ENCODE results near the gene CRLF1.

Gene CRLF1

DNA sequence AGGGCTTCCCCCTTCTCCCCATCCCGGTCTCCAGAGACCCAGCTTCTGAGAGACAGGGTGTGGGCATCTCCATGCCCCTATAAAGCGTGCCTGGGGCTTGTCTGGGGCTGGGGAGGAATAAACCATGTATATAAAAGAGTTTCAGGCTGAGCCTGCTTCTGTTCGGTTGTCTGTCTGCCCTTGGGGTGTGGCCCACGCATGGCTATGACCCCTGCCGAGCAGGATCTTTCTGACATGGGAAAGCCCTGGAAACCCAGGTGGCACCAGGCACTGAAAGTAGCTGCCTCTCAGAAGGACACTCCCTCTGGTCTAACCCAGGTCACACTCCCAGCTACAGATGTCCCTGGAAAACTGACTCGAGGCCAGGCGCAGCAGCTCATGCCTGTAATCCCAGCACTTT, 14.3 kb upstream of the CRLF1 start:
- Histone ChIP-seq H3K9me3 (ENCODE audit: control insufficient read depth, insufficient read depth, low read depth, low read length) (no peaks in the 10 kb centered on the region), H3K4me1 (ENCODE audit: control insufficient read depth, insufficient read depth, low read length) (no peaks in the 10 kb centered on the region), H3K27ac (ENCODE audit: extremely low read depth, low read depth, low read length) (no peak overlapping the region), H3K36me3 (ENCODE audit: control insufficient read depth in 2 of 2, insufficient read depth in 1 of 2, low read length in 2 of 2) (no peaks in the 10 kb centered on the region), H3K4me3 (ENCODE audit: low read depth, low read length) (no peak overlapping the region)
- no peak for TF ChIP-seq ZNF623 (tag by site-specific recombination; IDR thresholded peaks at IDR 0.05)
- no peak for TF ChIP-seq ZNF23 (tag by site-specific recombination; IDR thresholded peaks at IDR 0.05; ENCODE audit: borderline replicate concordance)
- TF ChIP-seq ZNF394 (tag by site-specific recombination; IDR thresholded peaks at IDR 0.05; ENCODE audit: borderline replicate concordance): no peak
- no peak for TF ChIP-seq ZNF266 (tag by site-specific recombination; IDR thresholded peaks at IDR 0.05; ENCODE audit: low read depth)
- TF ChIP-seq, protein P1, sequence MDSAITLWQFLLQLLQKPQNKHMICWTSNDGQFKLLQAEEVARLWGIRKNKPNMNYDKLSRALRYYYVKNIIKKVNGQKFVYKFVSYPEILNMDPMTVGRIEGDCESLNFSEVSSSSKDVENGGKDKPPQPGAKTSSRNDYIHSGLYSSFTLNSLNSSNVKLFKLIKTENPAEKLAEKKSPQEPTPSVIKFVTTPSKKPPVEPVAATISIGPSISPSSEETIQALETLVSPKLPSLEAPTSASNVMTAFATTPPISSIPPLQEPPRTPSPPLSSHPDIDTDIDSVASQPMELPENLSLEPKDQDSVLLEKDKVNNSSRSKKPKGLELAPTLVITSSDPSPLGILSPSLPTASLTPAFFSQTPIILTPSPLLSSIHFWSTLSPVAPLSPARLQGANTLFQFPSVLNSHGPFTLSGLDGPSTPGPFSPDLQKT (IDR thresholded peaks at IDR 0.05; ENCODE audit: borderline replicate concordance, low read depth, low read length): no peak
- TF ChIP-seq KLF8 (tag by site-specific recombination; IDR thresholded peaks at IDR 0.05): no peak
- TF ChIP-seq, protein P2, sequence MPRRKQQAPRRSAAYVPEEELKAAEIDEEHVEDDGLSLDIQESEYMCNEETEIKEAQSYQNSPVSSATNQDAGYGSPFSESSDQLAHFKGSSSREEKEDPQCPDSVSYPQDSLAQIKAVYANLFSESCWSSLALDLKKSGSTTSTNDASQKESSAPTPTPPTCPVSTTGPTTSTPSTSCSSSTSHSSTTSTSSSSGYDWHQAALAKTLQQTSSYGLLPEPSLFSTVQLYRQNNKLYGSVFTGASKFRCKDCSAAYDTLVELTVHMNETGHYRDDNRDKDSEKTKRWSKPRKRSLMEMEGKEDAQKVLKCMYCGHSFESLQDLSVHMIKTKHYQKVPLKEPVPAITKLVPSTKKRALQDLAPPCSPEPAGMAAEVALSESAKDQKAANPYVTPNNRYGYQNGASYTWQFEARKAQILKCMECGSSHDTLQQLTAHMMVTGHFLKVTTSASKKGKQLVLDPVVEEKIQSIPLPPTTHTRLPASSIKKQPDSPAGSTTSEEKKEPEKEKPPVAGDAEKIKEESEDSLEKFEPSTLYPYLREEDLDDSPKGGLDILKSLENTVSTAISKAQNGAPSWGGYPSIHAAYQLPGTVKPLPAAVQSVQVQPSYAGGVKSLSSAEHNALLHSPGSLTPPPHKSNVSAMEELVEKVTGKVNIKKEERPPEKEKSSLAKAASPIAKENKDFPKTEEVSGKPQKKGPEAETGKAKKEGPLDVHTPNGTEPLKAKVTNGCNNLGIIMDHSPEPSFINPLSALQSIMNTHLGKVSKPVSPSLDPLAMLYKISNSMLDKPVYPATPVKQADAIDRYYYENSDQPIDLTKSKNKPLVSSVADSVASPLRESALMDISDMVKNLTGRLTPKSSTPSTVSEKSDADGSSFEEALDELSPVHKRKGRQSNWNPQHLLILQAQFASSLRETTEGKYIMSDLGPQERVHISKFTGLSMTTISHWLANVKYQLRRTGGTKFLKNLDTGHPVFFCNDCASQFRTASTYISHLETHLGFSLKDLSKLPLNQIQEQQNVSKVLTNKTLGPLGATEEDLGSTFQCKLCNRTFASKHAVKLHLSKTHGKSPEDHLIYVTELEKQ (tag by site-specific recombination; IDR thresholded peaks at IDR 0.05; ENCODE audit: borderline replicate concordance): no peak
- no peak for TF ChIP-seq ZNF24 (tag by site-specific recombination; IDR thresholded peaks at IDR 0.05)
- TF ChIP-seq ZFP37 (tag by site-specific recombination; IDR thresholded peaks at IDR 0.05): no peak
- TF ChIP-seq ZNF544 (tag by site-specific recombination; IDR thresholded peaks at IDR 0.05): no peak
- TF ChIP-seq EGR2 (tag by site-specific recombination; IDR thresholded peaks at IDR 0.05; ENCODE audit: low read depth): no peak
- TF ChIP-seq, protein P3, sequence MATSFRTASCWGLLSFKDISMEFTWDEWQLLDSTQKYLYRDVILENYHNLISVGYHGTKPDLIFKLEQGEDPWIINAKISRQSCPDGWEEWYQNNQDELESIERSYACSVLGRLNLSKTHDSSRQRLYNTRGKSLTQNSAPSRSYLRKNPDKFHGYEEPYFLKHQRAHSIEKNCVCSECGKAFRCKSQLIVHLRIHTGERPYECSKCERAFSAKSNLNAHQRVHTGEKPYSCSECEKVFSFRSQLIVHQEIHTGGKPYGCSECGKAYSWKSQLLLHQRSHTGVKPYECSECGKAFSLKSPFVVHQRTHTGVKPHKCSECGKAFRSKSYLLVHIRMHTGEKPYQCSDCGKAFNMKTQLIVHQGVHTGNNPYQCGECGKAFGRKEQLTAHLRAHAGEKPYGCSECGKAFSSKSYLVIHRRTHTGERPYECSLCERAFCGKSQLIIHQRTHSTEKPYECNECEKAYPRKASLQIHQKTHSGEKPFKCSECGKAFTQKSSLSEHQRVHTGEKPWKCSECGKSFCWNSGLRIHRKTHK (tag by site-specific recombination; IDR thresholded peaks at IDR 0.05): no peak
- TF ChIP-seq TCF7L2 (IDR thresholded peaks at IDR 0.05; ENCODE audit: borderline replicate concordance, low read depth, low read length): no peak
- no peak for TF ChIP-seq ZNF670 (tag by site-specific recombination; IDR thresholded peaks at IDR 0.05; ENCODE audit: low read depth)
- TF ChIP-seq ZNF184 (tag by site-specific recombination; IDR thresholded peaks at IDR 0.05): no peak
- TF ChIP-seq, protein P4, sequence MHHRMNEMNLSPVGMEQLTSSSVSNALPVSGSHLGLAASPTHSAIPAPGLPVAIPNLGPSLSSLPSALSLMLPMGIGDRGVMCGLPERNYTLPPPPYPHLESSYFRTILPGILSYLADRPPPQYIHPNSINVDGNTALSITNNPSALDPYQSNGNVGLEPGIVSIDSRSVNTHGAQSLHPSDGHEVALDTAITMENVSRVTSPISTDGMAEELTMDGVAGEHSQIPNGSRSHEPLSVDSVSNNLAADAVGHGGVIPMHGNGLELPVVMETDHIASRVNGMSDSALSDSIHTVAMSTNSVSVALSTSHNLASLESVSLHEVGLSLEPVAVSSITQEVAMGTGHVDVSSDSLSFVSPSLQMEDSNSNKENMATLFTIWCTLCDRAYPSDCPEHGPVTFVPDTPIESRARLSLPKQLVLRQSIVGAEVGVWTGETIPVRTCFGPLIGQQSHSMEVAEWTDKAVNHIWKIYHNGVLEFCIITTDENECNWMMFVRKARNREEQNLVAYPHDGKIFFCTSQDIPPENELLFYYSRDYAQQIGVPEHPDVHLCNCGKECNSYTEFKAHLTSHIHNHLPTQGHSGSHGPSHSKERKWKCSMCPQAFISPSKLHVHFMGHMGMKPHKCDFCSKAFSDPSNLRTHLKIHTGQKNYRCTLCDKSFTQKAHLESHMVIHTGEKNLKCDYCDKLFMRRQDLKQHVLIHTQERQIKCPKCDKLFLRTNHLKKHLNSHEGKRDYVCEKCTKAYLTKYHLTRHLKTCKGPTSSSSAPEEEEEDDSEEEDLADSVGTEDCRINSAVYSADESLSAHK (tag by site-specific recombination; IDR thresholded peaks at IDR 0.05): no peak
- no peak for TF ChIP-seq ZNF585B (tag by site-specific recombination; IDR thresholded peaks at IDR 0.05)
- TF ChIP-seq ZNF600 (tag by site-specific recombination; IDR thresholded peaks at IDR 0.05): no peak
- POLR2A ChIA-PET: interaction anchor here (0.6 to 1.5 kb wide), 3 partner anchors 8 to 146 kb away, joined by 3 to 5 read pairs (median 3); partner anchors contain the start of gene TMEM59L
- CTCF ChIA-PET: interaction anchor here (0.7 to 1.3 kb wide), 3 partner anchors 151 to 221 kb away, joined by 3 to 4 read pairs (median 3); no protein-coding TSS in a partner anchor
